Measurements from ENCODE around the gene ZIC2. TPM values are rescaled to one million over a fixed set of nuclear protein-coding genes. Genes with fewer than 3 reads are reported as not detected.

The ZIC2 gene
- total and polyA plus RNA-seq, 2 of the 4 experiments (the other 2 are of a cell fraction) = not detected

- dilution Hi-C loops (cut with HindIII; ENCODE audit: low sequenced_read_pairs, unreplicated experiment) = no loop called here
- Histone ChIP-seq H3K23ac (ENCODE audit: low read depth, low read length) (no peak overlapping the region), H3K27ac (ENCODE audit: insufficient read depth, low read length) (no peak overlapping the region), H2BK5ac (ENCODE audit: low read depth, low read length, poor library complexity, severe bottlenecking) (no peak overlapping the region), H4K20me1 (ENCODE audit: insufficient read depth, low read length) (no peaks in the 10 kb centered on the region), H4K91ac (ENCODE audit: insufficient read depth, low read depth, low read length) (no peak overlapping the region), H3K9ac (ENCODE audit: low read depth, low read length) (no peak overlapping the region), H3K4me1 (ENCODE audit: control insufficient read depth, insufficient read depth, low read length) (no peaks in the 10 kb centered on the region), H3K79me1 (ENCODE audit: low read depth in 1 of 2, low read length in 2 of 2) (no peaks in the 10 kb centered on the region), H4K8ac (ENCODE audit: low read depth in 2 of 2, low read length in 2 of 2) (no peak overlapping the region), H3K9me1 (ENCODE audit: insufficient read depth, low read length) (no peaks in the 10 kb centered on the region), H3K18ac (ENCODE audit: low read depth, low read length) (no peak overlapping the region), H4K5ac (ENCODE audit: low read depth, low read length) (no peak overlapping the region), H3K4me2 (ENCODE audit: low read depth, low read length) (no peak overlapping the region), H2BK15ac (ENCODE audit: low read depth, low read length) (no peak overlapping the region), H3K27me3 (ENCODE audit: control insufficient read depth, insufficient read depth, low read length) (peaks cover 84% of the 10 kb centered on the region), H2BK120ac (ENCODE audit: low read depth, low read length) (no peak overlapping the region), H3K56ac (ENCODE audit: extremely low read depth, insufficient read depth, low read length) (no peak overlapping the region), H2AK9ac (replicated peaks; ENCODE audit: low read depth, low read length, poor library complexity) (no peak overlapping the region), H2AK5ac (ENCODE audit: low read depth, low read length) (no peak overlapping the region), H3K4me3 (ENCODE audit: insufficient read depth, low read depth, low read length) (no peak overlapping the region), H2AFZ (replicated peaks; ENCODE audit: low read length, poor library complexity) (no peak overlapping the region), H3K14ac (replicated peaks; ENCODE audit: low read depth, low read length) (no peak overlapping the region), H3K9me3 (ENCODE audit: control insufficient read depth, insufficient read depth, low read length) (peaks cover 20% of the 10 kb centered on the region), H2BK20ac (ENCODE audit: low read depth, low read length) (no peak overlapping the region), H3K4ac (ENCODE audit: low read depth, low read length) (no peak overlapping the region), H3K36me3 (ENCODE audit: control insufficient read depth, insufficient read depth, low read length) (no peaks in the 10 kb centered on the region)
- in situ Hi-C loops (cut with MboI; ENCODE audit: low sequenced_read_pairs) = no loop called here
- intact Hi-C loops (cut with micrococcal nuclease) = no loop called here
- ATAC-seq (ENCODE audit: low read depth) (no peak), DNase-seq (no peak)
- BruUV-seq (replicated peaks) = no TSS peak
- ChIA-PET CTCF (interaction anchor here (0.6 to 0.7 kb wide), 2 partner anchors 22 to 1167 kb away, joined by 3 to 4 read pairs; no protein-coding TSS in a partner anchor), POLR2A (ENCODE audit: unreplicated experiment) (no interaction called here)
- TF ChIP-seq ELK1 (IDR thresholded peaks at IDR 0.05; ENCODE audit: borderline replicate concordance, low read depth, low read length) = no peak
- TF ChIP-seq, protein P1, sequence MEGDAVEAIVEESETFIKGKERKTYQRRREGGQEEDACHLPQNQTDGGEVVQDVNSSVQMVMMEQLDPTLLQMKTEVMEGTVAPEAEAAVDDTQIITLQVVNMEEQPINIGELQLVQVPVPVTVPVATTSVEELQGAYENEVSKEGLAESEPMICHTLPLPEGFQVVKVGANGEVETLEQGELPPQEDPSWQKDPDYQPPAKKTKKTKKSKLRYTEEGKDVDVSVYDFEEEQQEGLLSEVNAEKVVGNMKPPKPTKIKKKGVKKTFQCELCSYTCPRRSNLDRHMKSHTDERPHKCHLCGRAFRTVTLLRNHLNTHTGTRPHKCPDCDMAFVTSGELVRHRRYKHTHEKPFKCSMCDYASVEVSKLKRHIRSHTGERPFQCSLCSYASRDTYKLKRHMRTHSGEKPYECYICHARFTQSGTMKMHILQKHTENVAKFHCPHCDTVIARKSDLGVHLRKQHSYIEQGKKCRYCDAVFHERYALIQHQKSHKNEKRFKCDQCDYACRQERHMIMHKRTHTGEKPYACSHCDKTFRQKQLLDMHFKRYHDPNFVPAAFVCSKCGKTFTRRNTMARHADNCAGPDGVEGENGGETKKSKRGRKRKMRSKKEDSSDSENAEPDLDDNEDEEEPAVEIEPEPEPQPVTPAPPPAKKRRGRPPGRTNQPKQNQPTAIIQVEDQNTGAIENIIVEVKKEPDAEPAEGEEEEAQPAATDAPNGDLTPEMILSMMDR (conservative IDR thresholded peaks at IDR 0.05; ENCODE audit: low read depth, low read length) = no peak
- TF ChIP-seq MAFK (IDR thresholded peaks at IDR 0.05; ENCODE audit: low read depth, low read length) = no peak
- no peak for TF ChIP-seq MXI1 (IDR thresholded peaks at IDR 0.05; ENCODE audit: borderline replicate concordance, low read depth, low read length)
- no peak for TF ChIP-seq RCOR1 (IDR thresholded peaks at IDR 0.05; ENCODE audit: insufficient replicate concordance, low read length)
- TF ChIP-seq CEBPB (IDR thresholded peaks at IDR 0.05; ENCODE audit: low read depth, low read length) = no peak
- TF ChIP-seq CHD1 (IDR thresholded peaks at IDR 0.05; ENCODE audit: low read depth, low read length) = no peak
- no peak for TF ChIP-seq MAZ (IDR thresholded peaks at IDR 0.05; ENCODE audit: borderline replicate concordance, low read depth, low read length)
- no peak for TF ChIP-seq SMC3 (IDR thresholded peaks at IDR 0.05; ENCODE audit: low read depth, low read length)
- TF ChIP-seq FOS (IDR thresholded peaks at IDR 0.05; ENCODE audit: low read depth, low read length) = no peak
- no peak for TF ChIP-seq RAD21 (IDR thresholded peaks at IDR 0.05; ENCODE audit: low read length)
- TF ChIP-seq NFE2L2 (IDR thresholded peaks at IDR 0.05; ENCODE audit: low read depth, low read length) = no peak
- 17% methylated on average over 1 of the region's 21 CpGs; no CpG with 5 or more reads in 1 of the 2 experiments for WGBS, 2 experiments (ENCODE audit: extremely low coverage in 2 of 2, insufficient read length in 1 of 2)
These were observed 14.2 kb downstream of the ZIC2 start for GRCh38 chr13:99995589-99996380.

Measured in IMR-90 (cell line).